H1 (cell line): Measurements from ENCODE around the gene CAPZB. TPM values are rescaled to one million over a fixed set of nuclear protein-coding genes. Genes with fewer than 3 reads are reported as not detected.

Source experiments
- BCL11A ChIP-seq, 2 experiments: IDR thresholded peaks; one replicate each; pipeline ENCODE4 v1.6.1; 2011; ENCODE audit warnings: low read depth in 2 of 2, low read length in 2 of 2, mild to moderate bottlenecking in 2 of 2
- EGR1 ChIP-seq: IDR thresholded peaks from 2 replicates; pipeline ENCODE4 v1.6.1; 2011; ENCODE audit warnings: low read depth, low read length, borderline replicate concordance
- JUND ChIP-seq: IDR thresholded peaks from 2 replicates; pipeline ENCODE4 v1.6.1; 2011; ENCODE audit warnings: mild to moderate bottlenecking, improper control_type of control experiment, low read length
- KDM4A ChIP-seq: IDR thresholded peaks from one replicate; pipeline ENCODE4 v1.7.1; 2012; ENCODE audit warnings: low read depth, mild to moderate bottlenecking, moderate library complexity, low read length, inconsistent platforms; ENCODE audit not compliant: severe bottlenecking
- RNF2 ChIP-seq: fragments of 200-900, 300-1000 bp; sonication (generic); IDR thresholded peaks from 2 replicates; pipeline ENCODE4 v1.7.1; 2016; ENCODE audit warnings: borderline replicate concordance, low read depth, mild to moderate bottlenecking, antibody characterized with exemption, low read length; ENCODE audit not compliant: poor library complexity, severe bottlenecking; ENCODE audit errors: missing control alignments
- polyA plus RNA-seq, 7 experiments: library from polyadenylated mRNA; depleted of rRNA in 3 of 7; stranded (reverse) in 5 of 7; unstranded in 2 of 7; fragments of >200 nt in 5 of 7; fragments of 200-250 nt in 2 of 7; gene quantifications; 1 replicate in 5 of 7; 2 replicates in 1 of 7; 4 replicates in 1 of 7; pipeline versions ENCODE4 v1.2.1 to v1.2.3, GENCODE V29; 2011 to 2013; ENCODE audit warnings: missing spikeins in 2 of 7, mixed read lengths in 2 of 7
- total RNA-seq: library from RNA; stranded (reverse); fragmentation: NEBNext Ultra II Directional; extraction: Animal tissue kit (Norgen Biotek cat#: 25700); gene quantifications from 2 replicates; pipeline ENCODE4 v1.2.1, GENCODE V29; 2021

Gene CAPZB
- total and polyA plus RNA-seq, 2 of the 8 experiments (the other 6 are each of a cell fraction or from before 2014, with no cell fraction given) = 162 to 371 TPM

DNA sequence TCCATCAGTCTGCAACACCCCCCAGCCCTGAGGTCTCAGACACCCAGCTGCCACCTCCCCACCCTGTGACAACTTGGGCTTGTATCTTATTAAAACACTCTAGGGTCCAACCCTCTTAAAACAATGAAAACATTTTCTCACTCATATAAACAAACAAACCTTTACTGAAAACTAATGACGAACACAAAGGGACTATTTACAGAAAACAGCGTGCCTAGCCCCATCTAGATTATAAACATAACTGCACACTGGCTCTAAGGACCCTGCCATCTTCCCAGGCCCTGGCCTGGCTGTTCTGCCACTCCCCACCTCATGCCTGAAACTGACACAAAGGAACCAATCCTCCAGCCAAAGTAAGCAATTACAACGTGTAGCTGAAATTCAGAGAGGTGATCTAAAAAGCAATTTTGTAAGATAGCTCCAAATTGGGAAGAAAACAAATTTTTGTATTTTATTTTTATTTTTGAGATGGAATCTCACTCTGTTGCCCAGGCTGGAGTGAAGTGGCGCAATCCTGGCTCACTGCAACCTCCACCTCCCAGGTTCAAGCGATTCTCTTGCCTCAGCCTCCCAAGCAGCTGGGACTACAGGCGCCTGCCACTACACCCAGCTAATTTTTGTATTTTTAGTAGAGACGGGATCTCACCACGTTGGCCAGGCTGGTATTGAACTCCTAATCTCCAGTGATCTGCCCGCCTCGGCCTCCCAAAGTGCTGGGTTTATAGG, 40.9 kb downstream of the CAPZB start (continued):
- TF ChIP-seq RNF2 (no peak), KDM4A (no peak), BCL11A (IDR thresholded peaks at IDR 0.05; ENCODE audit: low read depth in 2 of 2, low read length in 2 of 2) (no peak), EGR1 (no peak), JUND (no peak)
